HG02943 (cell line): ENCODE measurements around the gene PPT1.

Source experiments
- ATAC-seq: cut with Tn5 transposase; IDR thresholded peaks from one replicate; pipeline ENCODE4 v1.9.1; 2021; ENCODE audit warnings: mild to moderate bottlenecking, low read depth, moderate library complexity; ENCODE audit not compliant: unreplicated experiment

PPT1 gene

DNA sequence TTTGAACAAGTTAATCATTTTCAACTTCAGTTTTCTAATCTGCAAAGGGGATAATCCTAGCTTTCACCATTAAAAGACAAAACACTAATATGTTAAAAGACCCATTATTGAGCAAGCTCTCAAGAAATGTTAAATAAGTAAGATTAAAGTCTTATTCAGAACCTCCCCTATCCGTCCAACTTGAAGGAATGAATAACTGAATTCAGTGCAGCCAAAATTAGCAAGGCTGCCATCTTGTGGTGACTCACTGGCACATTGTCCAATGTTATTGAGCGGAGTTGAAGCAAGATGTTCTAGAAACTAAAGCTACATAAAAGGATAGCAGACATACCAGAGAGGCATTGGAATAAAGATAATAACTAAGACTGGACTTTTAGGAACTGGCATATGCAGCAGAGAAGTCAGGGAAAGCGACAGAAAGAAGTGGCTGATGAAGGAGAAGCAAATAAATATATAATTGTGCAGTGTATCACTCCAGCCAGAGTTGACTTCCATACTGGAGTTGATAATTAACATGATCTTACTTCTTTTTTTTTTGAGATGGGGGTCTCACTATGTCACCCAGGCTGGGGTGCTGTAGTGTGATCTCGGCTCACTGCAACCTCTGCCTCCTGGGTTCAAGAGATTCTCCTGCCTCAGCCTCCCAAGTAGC lies 64.7 kb downstream of the PPT1 start:
- ATAC-seq: no peak

GRCh38 chr1:40030528-40031135 lies 66.4 kb downstream of the PPT1 start:
- no peak for ATAC-seq

DNA sequence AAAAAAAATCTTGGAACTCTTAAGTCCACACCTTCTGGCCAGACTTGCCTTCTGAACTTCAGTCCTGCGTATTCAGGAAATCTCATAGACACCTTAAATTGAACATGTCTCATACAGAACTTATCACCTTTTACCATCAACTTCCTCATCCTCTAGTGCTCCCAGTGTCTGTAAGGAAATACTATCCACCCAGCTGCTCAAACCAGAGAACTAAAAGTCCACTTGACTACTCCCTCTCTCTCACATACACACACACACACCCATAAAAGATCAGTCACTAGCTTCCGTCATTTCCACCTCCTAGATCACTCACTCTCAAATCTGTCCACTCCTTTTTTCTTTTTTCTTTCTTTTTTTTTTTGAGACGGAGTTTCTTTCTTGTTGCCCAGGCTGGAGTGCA lies 67.4 kb downstream of the PPT1 start:
- no peak for ATAC-seq

DNA sequence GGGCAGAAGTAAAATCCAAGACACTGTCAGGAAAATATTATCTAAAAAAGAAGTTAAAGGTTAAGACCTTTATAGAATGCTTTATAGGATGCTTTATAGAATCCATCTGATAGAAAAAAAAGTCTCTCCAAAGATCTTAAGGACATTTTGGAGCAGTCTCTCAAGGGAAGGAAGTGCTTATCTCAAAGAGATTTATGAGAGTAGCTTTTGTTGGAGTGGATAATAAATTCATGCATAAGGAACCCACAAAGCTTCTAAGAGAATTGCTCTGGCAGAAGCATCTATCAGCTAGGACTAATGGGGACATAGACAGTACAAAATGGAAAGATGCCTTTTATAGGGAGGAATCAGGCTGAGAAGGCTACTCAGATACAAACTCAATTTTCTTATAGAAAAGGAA lies 69.4 kb downstream of the PPT1 start:
- ATAC-seq: no peak

- ATAC-seq: no peak
Observed at GRCh38 chr1:40024671-40025070, 72.4 kb downstream of the PPT1 start.

- ATAC-seq: no peak
Observed at GRCh38 chr1:40023379-40023944, 73.6 kb downstream of the PPT1 start.
